Activated CD4-positive, alpha-beta memory T cell treated with anti-CD3 and anti-CD28 coated beads, Interleukin-2, amount 10 ng/mL, durations not matched to agents 7 days and 5 days (primary cell): ENCODE results near the gene FAM50A. TPM values are rescaled to one million over a fixed set of nuclear protein-coding genes. Genes with fewer than 3 reads are reported as not detected.
A peak's percentile ranks its signal among the peaks of the same experiment; 100 is the strongest.
"Not testable (repeated sequence)": the region's sequence is repeated elsewhere in the genome, so short reads cannot be mapped to it uniquely, and the experiment has no call there.

ENCODE experiments used
- CTCF ChIA-PET: fragments of 350-600 bp; sonication (Branson Sonifier 250); formaldehyde crosslinking; loops from one replicate; lab custom pipeline; 2021; ENCODE audit warnings: antibody characterized with exemption, inconsistent platforms; lab: Charles Lee
- POLR2A ChIA-PET: fragments of 350-600 bp; sonication (Branson Sonifier 250); formaldehyde crosslinking; loops from one replicate; lab custom pipeline; 2021; ENCODE audit warnings: antibody characterized with exemption; lab: Charles Lee
- DNase-seq: peaks from one replicate; pipeline ENCODE4 v3.0.0-alpha.2; 2020
- H3K27ac Mint-ChIP-seq: one replicate; pipeline ENCODE4 v1.8.0; 2021; ENCODE audit warnings: mild to moderate bottlenecking, mixed read lengths
- H3K27me3 Mint-ChIP-seq: one replicate; pipeline ENCODE4 v1.8.0; 2021; ENCODE audit warnings: mixed read lengths
- H3K36me3 Mint-ChIP-seq: one replicate; pipeline ENCODE4 v1.8.0; 2021; ENCODE audit warnings: low read depth, mixed read lengths
- H3K4me1 Mint-ChIP-seq: one replicate; pipeline ENCODE4 v1.8.0; 2021; ENCODE audit warnings: mixed read lengths
- H3K4me3 Mint-ChIP-seq: one replicate; pipeline ENCODE4 v1.8.0; 2021; ENCODE audit warnings: mild to moderate bottlenecking, mixed read lengths
- H3K9me3 Mint-ChIP-seq: one replicate; pipeline ENCODE4 v1.8.0; 2021; ENCODE audit warnings: mixed read lengths
- total RNA-seq, 2 experiments: library from RNA; stranded (reverse); gene quantifications; one replicate each; pipeline ENCODE4 v1.2.3, GENCODE V29; 2021

FAM50A gene
- total RNA-seq, 2 experiments from 2014 or later: 62.4 to 65.4 TPM

DNA sequence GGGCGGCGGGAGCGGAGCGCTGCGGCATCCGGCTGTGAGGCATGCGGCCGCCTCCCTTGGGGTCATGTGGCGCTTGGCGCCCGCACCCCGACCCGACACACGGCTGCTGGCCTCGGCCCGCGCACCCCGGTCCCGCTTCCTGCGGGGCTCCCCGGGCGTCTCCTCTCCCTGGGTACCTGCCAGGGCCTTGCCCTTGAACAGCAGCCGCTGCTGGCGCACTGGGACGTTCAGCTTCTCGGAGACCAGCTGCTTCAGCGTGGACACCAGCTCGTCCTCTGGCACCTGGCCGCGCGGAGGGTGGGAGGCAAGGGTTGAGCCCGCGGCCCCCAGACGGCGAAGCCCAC is 42.1 kb downstream of the FAM50A start:
- peaks cover 40% of the 10 kb centered on the region for H3K4me1 Mint-ChIP-seq
- H3K4me3 Mint-ChIP-seq: peak overlapping the region; percentile 58
- POLR2A ChIA-PET: interaction anchor here (1.1 to 4.3 kb wide), 8 partner anchors 9 to 515 kb away, joined by 3 to 30 read pairs (median 6); partner anchors contain the start of genes HCFC1, PLXNA3 and RPL10
- peaks cover 18% of the 10 kb centered on the region for H3K36me3 Mint-ChIP-seq
- CTCF ChIA-PET: interaction anchor here (1.7 kb wide), 1 partner anchor 112 kb away, joined by 5 read pairs; the partner anchor contains the start of gene FLNA
- no peaks in the 10 kb centered on the region for H3K9me3 Mint-ChIP-seq
- H3K27ac Mint-ChIP-seq: no peak overlapping the region
- no peaks in the 10 kb centered on the region for H3K27me3 Mint-ChIP-seq
- DNase-seq: peak; percentile 47

DNA sequence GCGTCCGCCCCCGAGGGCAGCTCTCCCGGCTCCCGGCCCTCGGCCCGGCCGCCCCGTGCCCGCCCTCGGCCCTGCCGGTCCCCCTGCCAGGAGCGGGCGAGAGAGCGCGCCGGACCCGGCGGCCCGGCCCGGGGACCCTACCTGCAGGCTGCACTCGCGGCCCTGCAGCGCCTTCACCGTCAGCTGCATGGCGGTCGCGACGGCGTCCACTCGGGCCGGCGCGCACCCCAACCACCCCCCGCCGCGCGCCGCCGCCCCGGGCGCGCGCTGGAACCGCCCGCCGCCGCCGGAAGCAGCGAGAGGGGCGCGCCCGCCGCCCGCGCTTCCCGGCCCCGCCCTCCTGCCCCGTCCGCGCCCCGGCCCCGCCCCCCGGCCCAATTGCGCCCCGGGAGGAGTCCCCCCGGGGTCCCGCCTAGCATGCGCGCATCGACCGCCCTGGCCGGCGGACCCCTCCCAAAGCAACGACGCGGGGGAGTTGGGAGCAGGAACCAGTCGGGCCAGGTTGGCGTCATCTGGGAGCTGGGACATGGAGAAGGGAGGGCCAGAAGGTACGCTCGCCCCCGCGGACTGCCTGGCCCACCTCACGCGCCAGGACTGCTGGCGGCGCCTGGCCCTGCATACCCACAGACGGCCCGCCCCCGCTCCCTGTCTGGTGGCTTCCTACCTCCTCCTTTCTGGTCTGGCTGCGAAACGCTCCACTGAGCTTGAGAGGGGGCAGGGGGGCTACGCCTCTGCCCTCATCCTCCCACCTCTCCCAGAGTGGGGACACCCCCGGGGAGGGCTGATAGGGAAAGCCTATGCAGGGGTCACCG is 42.7 kb downstream of the FAM50A start, which contains the start of gene UBL4A:
Gene UBL4A (minus strand): TSS at position 220 of the 812 bp plus-strand sequence. CDS start 31 bp downstream, at position 189.
- Mint-ChIP-seq H3K27ac (peak within 1 kb of the TSS; percentile 64), H3K27me3 (no peaks in the 10 kb centered on the region), H3K4me3 (peak within 1 kb of the TSS; percentile 77), H3K36me3 (peaks cover 18% of the 10 kb centered on the region), H3K9me3 (no peaks in the 10 kb centered on the region), H3K4me1 (peaks cover 40% of the 10 kb centered on the region)
- POLR2A ChIA-PET: interaction anchor here (0.7 to 4.3 kb wide), 9 partner anchors 9 to 516 kb away, joined by 3 to 30 read pairs (median 5); partner anchors contain the start of genes HCFC1, PLXNA3 and RPL10
- peak; percentile 61 for DNase-seq
- CTCF ChIA-PET: interaction anchor here (1.7 kb wide), 1 partner anchor 113 kb away, joined by 5 read pairs; the partner anchor contains the start of gene FLNA

DNA sequence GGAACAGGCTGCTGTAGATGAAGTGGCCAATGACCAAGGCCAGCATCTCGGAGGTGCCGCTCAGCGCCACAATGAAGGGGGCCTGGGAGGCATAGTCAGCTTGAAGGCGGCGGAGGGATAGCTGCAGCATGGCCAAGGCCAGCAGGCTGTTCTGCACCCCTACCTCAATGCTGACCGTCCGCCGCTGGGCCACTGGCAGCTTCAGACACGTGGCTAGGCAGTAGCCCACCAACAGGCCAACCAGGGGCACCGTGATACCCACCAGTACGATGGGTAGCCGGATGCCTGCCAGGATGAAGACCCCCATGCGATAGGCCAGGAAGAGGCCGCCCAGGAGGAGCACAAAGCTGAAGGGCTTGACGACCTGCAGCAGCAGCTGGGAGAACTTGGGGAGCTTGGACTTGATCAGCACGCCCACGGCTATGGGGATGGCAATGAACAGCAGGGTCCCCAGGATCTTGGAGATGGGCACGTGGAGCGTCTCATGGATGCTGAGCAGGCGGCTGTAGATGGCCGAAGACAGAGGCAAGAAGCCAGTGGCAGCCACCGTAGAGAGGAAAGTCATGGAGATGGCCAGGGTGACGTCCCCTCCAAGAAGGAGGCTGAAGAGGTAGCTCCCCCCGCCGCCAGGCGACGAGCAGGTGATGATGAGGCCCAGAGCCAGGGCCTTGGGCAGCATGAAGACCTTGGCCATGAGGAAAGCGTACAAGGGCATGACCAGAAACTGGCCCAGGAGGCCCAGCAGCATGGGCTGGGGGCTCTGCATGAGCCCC is 43.8 kb downstream of the FAM50A start:
- Mint-ChIP-seq H3K9me3 (no peaks in the 10 kb centered on the region), H3K27me3 (no peaks in the 10 kb centered on the region), H3K4me3 (peak overlapping the region; percentile 77), H3K27ac (peak overlapping the region; percentile 44), H3K4me1 (peaks cover 37% of the 10 kb centered on the region), H3K36me3 (peaks cover 18% of the 10 kb centered on the region)
- no peak for DNase-seq
- ChIA-PET POLR2A (interaction anchor here (0.9 to 4.3 kb wide), 6 partner anchors 10 to 517 kb away, joined by 5 to 30 read pairs (median 6); partner anchors contain the start of genes HCFC1 and RPL10), CTCF (interaction anchor here (1.7 kb wide), 1 partner anchor 114 kb away, joined by 5 read pairs; the partner anchor contains the start of gene FLNA)

DNA sequence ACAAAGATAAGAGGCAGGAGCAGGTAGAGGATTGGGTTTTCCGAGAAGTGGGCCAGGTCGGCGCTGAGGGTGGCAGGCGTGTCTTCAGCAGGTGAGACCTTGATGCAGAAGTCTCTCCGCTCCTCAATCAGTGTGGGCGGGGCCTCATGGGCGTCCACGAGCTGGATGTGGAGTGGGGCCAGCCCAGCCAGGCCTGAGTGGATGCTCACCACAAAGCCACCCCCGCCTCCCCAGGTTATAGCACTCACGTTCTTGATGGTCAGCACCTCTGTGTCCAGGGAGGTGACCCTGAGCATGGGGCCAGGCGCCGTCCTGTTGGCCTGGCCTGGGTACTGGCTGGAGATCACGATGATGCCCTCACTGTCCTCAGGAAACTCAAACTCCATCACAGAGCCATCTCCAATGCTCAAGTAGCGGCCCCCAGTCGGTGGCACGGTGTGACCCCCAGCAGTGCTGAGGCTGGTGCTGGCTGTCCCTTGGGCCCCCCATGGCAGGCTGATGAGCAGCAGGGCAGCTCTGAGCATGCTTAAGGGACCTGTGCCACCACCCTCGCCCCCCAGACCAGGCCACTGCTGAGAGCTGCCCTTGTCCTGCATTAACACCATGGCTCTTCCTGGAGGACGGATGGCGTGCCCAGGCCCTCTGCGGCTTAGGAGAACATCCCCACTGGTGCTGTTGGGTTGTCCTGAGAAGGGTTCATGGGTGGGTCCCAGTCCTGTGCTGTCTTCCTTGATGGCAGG is 44.6 kb downstream of the FAM50A start:
- H3K4me3 Mint-ChIP-seq: peak overlapping the region; percentile 87
- no peak overlapping the region for H3K27ac Mint-ChIP-seq
- no peaks in the 10 kb centered on the region for H3K9me3 Mint-ChIP-seq
- ChIA-PET POLR2A (interaction anchor here (1.1 to 4.3 kb wide), 5 partner anchors 9 to 90 kb away, joined by 4 to 30 read pairs (median 18); partner anchors contain the start of genes ATP6AP1, G6PD, IKBKG and LAGE3), CTCF (interaction anchor here (2.3 kb wide), 1 partner anchor 46 kb away, joined by 5 read pairs; no protein-coding TSS in a partner anchor)
- peaks cover 35% of the 10 kb centered on the region for H3K4me1 Mint-ChIP-seq
- no peaks in the 10 kb centered on the region for H3K27me3 Mint-ChIP-seq
- DNase-seq: no peak
- H3K36me3 Mint-ChIP-seq: peaks cover 15% of the 10 kb centered on the region

DNA sequence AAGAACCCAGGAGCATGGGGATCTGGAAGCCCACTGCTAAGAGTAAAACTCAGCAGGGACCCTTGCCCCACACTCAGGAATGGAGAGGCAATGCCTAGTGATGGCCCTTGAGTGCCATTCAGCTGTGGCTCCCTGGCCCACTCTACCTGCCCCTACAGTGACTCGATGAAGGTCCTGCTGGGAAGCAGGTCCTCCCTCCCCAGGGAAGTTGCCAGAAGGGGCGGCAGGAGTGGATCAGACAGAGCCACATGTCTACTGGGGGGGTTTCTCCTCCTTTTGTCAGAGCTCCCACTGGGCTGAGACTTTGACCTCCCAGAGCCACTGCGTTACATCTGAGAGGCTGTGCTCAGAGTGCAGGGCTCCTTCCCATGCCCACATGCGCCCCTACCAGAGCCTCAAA is 45.2 kb downstream of the FAM50A start:
- peak overlapping the region; percentile 87 for H3K4me3 Mint-ChIP-seq
- peak overlapping the region; percentile 92 for H3K27ac Mint-ChIP-seq
- CTCF ChIA-PET: interaction anchor here (1.8 to 2.3 kb wide), 2 partner anchors 45 to 90 kb away, joined by 5 to 8 read pairs; no protein-coding TSS in a partner anchor
- no peak for DNase-seq
- peaks cover 14% of the 10 kb centered on the region for H3K36me3 Mint-ChIP-seq
- H3K4me1 Mint-ChIP-seq: peaks cover 34% of the 10 kb centered on the region
- H3K9me3 Mint-ChIP-seq: no peaks in the 10 kb centered on the region
- H3K27me3 Mint-ChIP-seq: no peaks in the 10 kb centered on the region
- POLR2A ChIA-PET: interaction anchor here (1.1 to 2.8 kb wide), 13 partner anchors 10 to 115 kb away, joined by 3 to 27 read pairs (median 8); partner anchors contain the start of genes ATP6AP1, FAM3A, G6PD and IKBKG

DNA sequence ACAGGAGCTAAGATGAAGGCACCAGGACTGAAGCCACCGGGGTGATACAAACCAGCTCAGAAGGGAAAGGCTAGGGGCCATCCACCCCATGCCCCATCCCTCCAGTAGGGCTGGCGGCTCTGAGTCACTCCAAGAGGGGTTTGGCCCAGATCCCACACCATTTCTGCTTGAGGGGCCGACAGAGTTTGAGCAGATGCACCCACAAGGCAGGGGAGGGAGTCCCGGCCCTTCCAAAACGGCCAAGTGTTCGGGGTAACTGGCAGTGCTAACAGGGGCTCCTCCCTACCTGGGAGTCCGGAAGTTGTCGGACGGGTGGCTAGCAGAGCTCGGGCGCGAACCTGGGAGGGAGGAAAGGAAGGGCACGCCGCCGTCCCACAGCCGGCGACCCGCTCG is 46.1 kb downstream of the FAM50A start:
- ChIA-PET POLR2A (interaction anchor here (0.7 to 2.8 kb wide), 18 partner anchors 10 to 565 kb away, joined by 3 to 27 read pairs (median 8); partner anchors contain the start of genes ATP6AP1, FAM3A, G6PD and IKBKG), CTCF (interaction anchor here (0.8 to 2.3 kb wide), 6 partner anchors 13 to 117 kb away, joined by 3 to 8 read pairs (median 6); no protein-coding TSS in a partner anchor)
- no peaks in the 10 kb centered on the region for H3K27me3 Mint-ChIP-seq
- DNase-seq: peak; percentile 43
- no peaks in the 10 kb centered on the region for H3K9me3 Mint-ChIP-seq
- H3K4me3 Mint-ChIP-seq: peak overlapping the region; percentile 87
- peak overlapping the region; percentile 92 for H3K27ac Mint-ChIP-seq
- peaks cover 9% of the 10 kb centered on the region for H3K36me3 Mint-ChIP-seq
- H3K4me1 Mint-ChIP-seq: peaks cover 27% of the 10 kb centered on the region

DNA sequence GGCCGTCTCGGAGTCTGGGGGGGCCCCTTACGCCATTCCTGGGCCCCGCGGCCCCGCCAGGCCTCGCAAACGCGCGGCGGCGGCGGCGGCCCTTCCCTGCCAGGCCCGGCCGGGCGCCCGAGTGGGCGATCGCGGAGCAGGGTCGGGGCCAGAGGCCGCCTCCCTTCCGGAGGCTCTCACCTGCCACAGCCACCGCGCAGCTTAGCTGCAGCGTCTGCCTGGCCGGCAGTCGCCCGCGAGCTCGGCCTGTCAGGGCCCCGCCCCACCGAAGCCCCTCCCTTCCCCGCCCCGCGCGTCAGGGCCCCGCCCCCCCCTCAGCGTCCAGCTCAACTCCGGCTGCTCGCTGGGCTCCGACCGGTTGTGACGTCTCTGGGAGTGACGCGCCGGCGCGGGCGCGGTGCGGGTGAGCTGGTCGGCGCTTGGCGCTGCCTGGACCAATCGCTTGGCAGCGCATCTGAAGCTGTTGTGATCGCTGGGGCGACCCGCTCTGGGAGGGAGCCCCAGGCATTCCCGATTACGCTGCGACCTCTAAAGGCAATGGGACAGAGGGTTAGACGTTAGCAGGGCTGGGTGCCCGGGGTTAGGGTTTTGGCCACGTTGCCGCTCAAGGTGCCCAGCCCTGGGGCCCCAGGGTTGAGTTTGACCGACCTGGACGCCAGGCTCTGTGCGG is 46.6 kb downstream of the FAM50A start, which contains the start of gene SLC10A3:
Gene SLC10A3 (minus strand): TSS at position 216 of the 670 bp plus-strand sequence. CDS start 1,689 bp downstream, outside the sequence.
- Mint-ChIP-seq H3K27me3 (no peaks in the 10 kb centered on the region), H3K36me3 (peaks cover 6% of the 10 kb centered on the region), H3K4me1 (peaks cover 23% of the 10 kb centered on the region), H3K4me3 (peak within 1 kb of the TSS; percentile 87), H3K27ac (peak within 1 kb of the TSS; percentile 92), H3K9me3 (no peaks in the 10 kb centered on the region)
- POLR2A ChIA-PET: interaction anchor here (0.7 to 2.8 kb wide), 16 partner anchors 9 to 565 kb away, joined by 3 to 27 read pairs (median 8); partner anchors contain the start of genes FAM3A, IKBKG, LAGE3 and PLXNA3
- DNase-seq: peak; percentile 92
- CTCF ChIA-PET: interaction anchor here (0.8 to 2.3 kb wide), 6 partner anchors 13 to 117 kb away, joined by 3 to 8 read pairs (median 6); no protein-coding TSS in a partner anchor

DNA sequence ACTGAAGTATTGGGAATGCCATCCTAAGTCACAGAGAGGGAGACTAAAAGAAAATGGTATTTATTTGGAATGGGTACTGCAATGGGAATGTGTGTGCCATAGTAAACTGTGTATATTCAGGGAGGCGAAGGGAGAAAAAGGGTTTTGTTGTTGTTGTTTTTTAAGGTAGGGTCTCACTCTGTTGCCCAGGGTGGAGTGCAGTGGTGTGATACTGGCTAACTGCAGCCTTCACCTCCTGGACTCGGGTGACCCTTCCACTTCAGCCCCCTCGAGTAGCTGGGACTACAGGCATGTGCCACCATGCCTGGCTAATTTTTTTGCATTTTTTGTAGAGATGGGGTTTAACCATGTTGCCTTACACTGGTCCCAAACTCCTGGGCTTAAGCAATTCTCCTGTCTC is 50.8 kb downstream of the FAM50A start:
- Mint-ChIP-seq H3K4me1 (peaks cover 2% of the 10 kb centered on the region), H3K27ac (no peak overlapping the region), H3K36me3 (no peaks in the 10 kb centered on the region), H3K9me3 (no peaks in the 10 kb centered on the region), H3K4me3 (no peak overlapping the region), H3K27me3 (no peaks in the 10 kb centered on the region)
- DNase-seq: no peak
- CTCF ChIA-PET: no interaction called here
- POLR2A ChIA-PET: no interaction called here

DNA sequence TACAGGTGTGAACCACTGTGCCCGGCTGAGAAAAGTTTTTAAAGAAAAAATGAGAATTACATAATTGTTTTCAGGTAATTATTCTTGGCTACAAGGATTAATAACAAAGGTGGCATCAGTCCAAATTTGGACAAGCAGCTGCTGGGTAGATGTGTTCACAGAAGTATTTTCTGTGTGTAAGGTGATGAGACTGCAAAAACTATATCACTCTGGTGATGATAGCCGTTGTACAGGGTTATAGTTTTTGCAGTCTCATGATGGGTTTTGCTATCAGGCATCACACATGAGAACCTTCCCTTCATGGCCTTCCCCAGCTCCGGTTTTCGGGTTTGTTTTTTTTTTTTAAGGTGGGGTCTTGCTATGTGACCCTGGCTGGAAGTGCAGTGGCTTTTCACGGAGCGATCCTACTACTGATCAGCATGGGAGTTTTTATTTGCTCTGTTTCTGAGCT is 51.6 kb downstream of the FAM50A start:
- Mint-ChIP-seq H3K9me3 (no peaks in the 10 kb centered on the region), H3K4me3 (no peak overlapping the region), H3K4me1 (peaks cover 2% of the 10 kb centered on the region), H3K27me3 (no peaks in the 10 kb centered on the region), H3K36me3 (no peaks in the 10 kb centered on the region), H3K27ac (no peak overlapping the region)
- DNase-seq: no peak
- ChIA-PET CTCF (no interaction called here), POLR2A (no interaction called here)

DNA sequence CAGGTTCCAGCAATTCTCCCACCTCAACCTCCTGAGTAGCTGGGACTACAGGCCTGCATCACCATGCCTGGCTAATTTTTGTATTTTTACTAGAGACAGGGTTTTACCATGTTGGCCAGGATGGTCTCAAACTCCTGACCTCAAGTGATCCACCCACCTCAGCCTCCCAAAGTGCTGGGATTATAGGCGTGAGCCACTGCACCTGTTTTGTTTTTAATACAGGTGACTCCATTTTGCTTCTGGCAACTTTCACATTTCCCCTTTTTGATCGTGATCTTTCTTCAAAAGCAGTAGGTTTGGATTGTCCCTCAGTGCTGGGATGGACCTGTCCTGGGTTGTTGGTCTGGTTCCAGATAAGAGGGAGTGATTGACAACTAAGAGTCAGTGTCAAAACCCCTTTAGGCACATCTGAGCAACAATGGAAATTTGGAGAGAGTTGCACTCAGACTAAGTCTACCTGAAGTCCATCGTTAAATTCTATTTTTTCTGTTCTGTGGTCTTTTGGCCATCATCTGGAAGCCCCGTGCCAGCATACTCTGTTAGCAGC is 52.7 kb downstream of the FAM50A start:
- H3K4me1 Mint-ChIP-seq, H3K9me3 Mint-ChIP-seq, H3K27me3 Mint-ChIP-seq, CTCF ChIA-PET, H3K36me3 Mint-ChIP-seq, H3K27ac Mint-ChIP-seq, H3K4me3 Mint-ChIP-seq, DNase-seq: not testable (repeated sequence)
- POLR2A ChIA-PET: interaction anchor here (0.9 kb wide), 1 partner anchor 18 kb away, joined by 3 read pairs; no protein-coding TSS in a partner anchor
